ENCODE results near the gene SERPING1.

- TF ChIP-seq CTCF (IDR thresholded peaks at IDR 0.05), result no peak
- TF ChIP-seq POLR2A (IDR thresholded peaks at IDR 0.05), result no peak
Observed at GRCh38 chr11:57634311-57634710, 36.8 kb downstream of the SERPING1 start.

Data from thyroid gland (tissue), 4 donors.